ENCODE measurements around the gene ADAMTS10.
"Not testable (repeated sequence)": the region's sequence is repeated elsewhere in the genome, so short reads cannot be mapped to it uniquely, and the experiment has no call there.

Gene ADAMTS10

DNA sequence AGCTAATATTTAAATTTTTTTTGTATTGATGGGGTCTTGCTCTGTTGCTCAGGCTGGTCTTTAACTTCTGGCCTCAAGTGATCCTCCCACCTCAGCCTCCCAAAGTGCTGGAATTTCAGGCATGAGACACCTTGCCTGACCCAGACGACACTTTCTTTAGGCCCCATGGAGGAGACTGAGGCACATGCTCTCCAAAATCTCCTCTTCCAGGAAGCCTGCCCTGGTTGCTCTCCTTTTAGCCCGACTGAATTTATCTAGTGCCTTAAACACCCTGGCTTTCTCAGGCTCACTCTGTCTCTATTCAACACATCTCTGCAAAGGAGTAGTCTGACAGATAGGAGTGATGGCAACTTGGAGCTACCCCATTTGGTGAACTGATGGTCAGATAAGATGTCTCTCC, 52.2 kb downstream of the ADAMTS10 start:
- DNase-seq (ENCODE audit: low read depth), result no peak

DNA sequence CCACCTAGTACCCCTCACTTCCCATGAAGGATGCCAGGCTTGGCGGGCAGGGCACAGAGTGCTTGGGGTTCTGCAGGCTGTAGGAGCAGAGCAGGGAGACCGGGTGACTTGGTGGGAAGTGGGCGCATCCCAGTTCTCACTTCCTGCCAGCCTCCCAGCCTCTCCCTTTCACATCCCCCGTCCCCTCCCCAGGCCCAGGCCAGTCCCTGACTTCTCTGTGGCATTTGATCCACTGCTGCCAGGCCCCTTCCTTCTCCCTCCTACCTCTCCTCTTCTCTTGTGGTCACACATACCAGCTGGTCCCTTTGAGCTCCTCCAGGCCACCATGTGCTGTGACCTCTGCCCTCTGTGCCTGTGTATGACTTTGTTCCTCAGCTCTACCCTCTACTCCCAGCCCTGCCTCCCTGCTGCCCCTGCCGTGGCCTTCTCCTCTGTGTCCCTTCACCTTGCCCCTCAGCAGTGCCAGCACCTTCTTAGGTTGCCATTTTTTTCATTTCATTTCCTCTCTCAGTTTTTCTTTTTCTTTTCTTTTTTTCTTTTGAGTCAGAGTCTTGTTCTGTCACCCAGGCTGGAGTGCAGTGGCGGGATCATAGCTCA, 52.8 kb downstream of the ADAMTS10 start:
- DNase-seq (ENCODE audit: low read depth), result no peak

DNA sequence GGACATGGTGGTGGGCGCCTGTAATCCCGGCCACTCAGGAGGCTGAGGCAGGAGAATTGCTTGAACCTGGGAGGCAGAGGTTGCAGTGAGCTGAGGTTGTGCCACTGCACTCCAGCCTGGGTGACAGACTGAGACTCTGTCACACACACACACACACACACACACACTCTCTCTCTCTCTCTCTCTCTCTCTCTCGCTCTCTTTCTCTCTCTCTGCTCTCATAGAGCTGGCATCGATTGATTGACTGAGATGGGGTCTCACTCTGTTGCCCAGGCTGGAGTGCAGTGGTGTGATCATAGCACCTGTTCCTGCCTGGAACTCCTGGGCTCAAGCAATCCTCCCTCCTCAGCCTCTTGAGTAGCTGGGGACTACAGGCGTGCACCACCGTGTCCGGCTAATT, 56.8 kb downstream of the ADAMTS10 start:
- DNase-seq (ENCODE audit: low read depth), result not testable (repeated sequence)

DNA sequence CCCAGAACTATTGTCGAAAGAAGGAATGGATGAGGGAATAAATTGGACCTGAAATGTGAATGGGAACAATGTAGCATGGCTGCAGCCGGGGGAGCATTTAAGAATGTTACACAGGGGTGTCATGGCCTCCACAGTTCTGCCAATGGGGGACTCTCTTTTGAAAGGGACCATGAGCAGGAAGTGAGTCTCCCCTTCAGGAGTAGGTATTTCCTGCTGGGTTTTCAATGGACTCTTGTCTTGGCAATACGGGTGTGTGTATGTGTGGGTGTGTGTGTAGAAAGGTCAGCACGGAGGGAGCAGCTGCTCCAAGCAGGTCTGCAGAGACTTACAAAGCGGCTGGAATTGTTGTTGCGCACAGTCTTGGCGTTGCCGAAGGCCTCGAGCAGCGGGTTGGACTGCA, 57.7 kb downstream of the ADAMTS10 start:
- DNase-seq (ENCODE audit: low read depth), result peak; percentile 67

DNA sequence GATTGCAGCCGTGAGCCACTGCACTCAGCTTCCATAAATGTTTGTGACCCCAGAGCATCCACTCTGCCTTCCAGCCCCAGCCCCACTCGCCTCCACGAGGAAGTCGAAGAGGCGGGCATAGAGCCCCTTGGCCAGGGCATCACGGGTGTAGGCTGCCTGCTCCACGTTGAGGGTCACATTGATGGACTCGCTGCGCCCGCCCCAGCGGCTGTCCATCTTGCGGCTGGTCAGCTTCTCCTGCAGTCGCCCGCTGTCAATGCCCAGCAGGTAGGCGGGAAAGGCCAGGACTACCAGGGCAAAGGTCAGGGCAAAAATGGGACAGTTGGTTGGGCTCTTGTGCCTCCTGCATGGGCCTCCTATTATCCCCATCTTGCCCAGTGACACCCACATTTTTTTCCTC, 60.4 kb downstream of the ADAMTS10 start:
- no peak for DNase-seq (ENCODE audit: low read depth)

DNA sequence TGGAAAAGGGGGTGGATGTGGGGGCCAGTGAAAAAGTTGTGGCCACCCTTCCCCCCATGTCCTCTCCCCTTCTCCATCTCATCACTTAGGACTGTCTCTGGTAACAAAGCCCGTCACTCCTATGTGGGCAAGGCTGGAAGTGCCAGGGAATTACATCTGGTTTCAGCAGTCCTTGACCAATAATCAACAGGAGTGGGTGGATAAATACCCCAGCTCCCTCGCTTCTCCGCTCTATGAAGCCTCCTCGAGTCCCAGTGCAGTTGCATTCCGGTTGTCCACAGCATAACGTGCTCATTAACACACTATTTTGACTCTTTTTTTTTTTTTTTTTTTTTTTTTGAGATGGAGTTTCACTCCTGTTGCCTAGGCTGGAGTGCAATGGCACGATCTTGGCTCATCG, 64.8 kb downstream of the ADAMTS10 start:
- DNase-seq (ENCODE audit: low read depth), result no peak

DNA sequence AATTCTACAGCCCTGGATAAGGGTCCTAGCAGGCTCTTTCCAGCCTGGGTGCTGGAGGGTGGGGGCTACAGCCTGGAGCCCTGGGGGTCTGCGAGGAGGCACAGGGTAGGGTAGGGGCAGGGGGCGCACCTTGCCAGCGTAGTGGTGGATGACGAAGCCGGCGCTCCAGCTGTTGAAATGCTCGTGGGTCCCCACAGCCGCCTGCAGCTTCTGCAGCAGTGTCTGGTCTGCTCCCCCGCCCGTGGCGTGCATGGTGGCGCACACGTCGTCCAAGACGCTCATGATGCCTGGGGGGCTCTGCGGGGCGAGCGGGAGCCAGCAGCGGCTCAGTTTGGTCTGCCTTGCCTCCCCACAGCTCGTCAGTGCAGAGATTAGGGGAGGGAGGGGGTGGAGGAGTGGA, 66.3 kb downstream of the ADAMTS10 start:
- DNase-seq (ENCODE audit: low read depth), result no peak

DNA sequence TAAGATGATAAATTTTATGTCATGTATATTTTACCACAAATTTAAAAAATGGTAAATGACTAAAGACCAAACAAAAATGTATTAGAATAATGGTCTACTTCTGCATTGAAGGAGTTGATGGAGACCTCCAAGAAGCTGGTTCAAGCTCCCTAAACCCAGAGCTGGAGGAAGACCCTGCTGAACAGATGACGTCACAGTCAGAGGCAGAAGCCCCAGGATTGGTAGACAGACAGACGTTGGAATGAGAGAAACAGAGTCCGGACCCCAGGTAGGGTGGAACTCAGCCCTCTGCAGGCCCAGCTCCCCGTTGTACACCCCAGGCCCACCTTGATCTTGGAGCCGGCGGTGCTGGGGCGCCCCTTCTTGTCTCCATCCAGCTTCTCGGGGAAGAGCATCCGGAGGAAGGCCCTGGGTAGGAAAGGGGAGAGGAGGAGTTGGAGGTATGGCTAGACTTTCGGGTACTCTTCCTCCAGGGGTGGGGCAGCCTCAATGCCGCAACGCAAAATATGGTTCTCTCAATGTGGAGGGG, 70.8 kb downstream of the ADAMTS10 start:
- no peak for DNase-seq (ENCODE audit: low read depth)

DNA sequence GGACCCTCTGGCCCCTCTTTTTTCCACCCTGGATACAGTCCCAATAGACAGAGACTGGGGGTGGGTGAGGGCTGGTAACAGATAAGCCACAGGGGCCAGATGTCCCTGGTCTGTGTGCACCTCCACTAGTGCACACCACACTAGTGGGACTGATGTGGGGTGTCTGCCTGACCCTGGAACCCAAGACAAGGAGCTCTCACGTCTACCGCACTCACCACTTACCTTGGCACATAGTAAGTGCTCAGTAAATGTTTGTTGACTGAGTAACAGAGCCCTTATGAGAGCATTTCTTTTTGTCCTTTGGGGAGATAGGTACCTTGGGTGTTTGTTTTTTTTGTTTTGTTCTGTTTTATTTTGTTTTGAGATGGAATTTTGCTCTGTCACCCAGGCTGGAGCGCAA, 73.4 kb downstream of the ADAMTS10 start:
- DNase-seq (ENCODE audit: low read depth), result no peak

DNA sequence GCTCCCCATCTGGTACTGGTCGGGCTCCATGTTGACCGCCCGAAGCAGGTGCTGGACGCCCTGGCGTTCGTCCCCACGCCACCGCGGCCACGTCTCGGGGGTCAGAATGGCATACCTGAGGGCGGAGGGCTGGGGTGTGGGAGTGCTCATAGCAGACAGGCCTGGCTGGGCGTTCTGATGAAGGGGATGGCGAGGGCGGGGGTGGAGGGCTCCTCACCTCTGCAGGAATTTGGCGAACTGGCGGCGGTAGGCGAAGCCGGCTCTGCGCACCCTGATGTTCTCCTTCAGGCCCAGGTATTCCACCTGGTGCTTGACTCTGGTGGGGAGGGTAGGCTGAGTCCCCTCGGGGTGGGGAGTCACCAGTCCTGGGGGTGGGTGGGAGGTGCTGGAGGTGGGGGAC, 74.2 kb downstream of the ADAMTS10 start:
- no peak for DNase-seq (ENCODE audit: low read depth)

DNA sequence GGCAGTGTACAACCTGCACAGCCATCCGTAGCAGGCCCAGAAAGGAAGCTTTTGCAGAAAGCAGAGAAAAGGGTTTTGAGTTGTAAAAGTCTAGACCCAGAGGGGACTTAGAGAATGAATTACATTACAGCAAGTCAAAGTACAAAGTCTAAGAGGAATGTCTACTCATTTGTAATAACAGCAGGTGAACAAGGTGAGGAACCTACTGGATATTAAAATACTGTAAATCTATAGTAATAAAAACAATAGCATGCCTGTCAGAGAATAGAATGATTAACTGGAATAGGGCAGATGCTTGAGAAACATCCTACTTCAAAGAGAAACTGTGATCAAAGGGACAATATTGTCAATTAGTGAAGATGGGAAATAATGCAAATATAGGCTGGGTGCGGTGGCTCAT, 78.3 kb downstream of the ADAMTS10 start:
- no peak for DNase-seq (ENCODE audit: low read depth)

DNA sequence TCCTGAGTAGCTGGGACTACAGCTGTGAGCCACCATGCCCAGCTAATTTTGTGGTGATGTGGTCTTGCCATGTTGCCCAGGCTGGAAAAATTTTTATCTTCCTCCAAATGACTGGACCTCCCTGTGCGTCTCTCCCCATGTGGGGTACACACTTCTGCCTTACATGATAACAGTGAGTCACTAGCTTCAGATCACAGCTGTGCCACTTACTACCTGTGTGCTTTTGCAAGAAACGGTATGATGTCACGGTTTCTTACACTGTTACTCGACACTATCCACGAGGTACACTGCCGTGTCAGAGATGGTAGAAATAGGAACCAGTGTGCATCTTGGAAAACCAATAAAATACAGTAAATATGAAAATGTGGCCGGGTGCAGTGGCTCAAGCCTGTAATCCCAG, 79.0 kb downstream of the ADAMTS10 start:
- DNase-seq (ENCODE audit: low read depth), result no peak

All from iris pigment epithelial cell (primary cell).